NCI-H187 treated with DMSO at 0.1 percent for 48 hours (cell line): ENCODE data around the gene ARMC2.

Experiments
- DNase-seq: peaks from one replicate; lab custom pipeline; 2025; lab: John Stamatoyannopoulos, UW

ARMC2 gene

GRCh38 chr6:108988296-108988695, 140.1 kb downstream of the ARMC2 start:
- DNase-seq: no peak

- DNase-seq: no peak
These were observed 140.5 kb downstream of the ARMC2 start for GRCh38 chr6:108988765-108989164.

DNA sequence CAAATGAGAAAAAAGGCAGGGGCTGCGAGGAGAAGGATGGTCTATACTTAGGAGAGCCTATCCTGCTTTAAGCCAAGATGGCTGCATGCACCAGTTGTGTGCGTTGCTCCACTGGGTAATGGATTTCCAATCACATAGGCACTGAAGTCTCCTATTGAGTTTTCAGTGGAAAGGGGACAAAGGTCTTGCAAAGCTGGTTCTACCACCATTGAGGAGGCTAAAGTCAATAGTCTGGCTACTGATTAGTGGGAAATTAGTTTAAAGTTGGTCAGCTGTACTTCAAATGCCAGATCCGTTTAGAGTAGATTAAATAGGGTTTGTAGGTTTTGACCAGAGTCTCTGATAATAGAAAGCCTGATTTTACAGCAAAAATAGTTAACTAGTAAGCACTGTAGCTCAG, 141.5 kb downstream of the ARMC2 start:
- DNase-seq: no peak

GRCh38 chr6:108993876-108994275, 145.7 kb downstream of the ARMC2 start:
- no peak for DNase-seq

GRCh38 chr6:108995296-108995695, 147.1 kb downstream of the ARMC2 start:
- no peak for DNase-seq

- no peak for DNase-seq
These were observed 148.0 kb downstream of the ARMC2 start for GRCh38 chr6:108996208-108996607.

- no peak for DNase-seq
These were observed 150.3 kb downstream of the ARMC2 start for GRCh38 chr6:108998485-108998884.

- DNase-seq: no peak
These were observed 151.2 kb downstream of the ARMC2 start for GRCh38 chr6:108999428-108999827.

DNA sequence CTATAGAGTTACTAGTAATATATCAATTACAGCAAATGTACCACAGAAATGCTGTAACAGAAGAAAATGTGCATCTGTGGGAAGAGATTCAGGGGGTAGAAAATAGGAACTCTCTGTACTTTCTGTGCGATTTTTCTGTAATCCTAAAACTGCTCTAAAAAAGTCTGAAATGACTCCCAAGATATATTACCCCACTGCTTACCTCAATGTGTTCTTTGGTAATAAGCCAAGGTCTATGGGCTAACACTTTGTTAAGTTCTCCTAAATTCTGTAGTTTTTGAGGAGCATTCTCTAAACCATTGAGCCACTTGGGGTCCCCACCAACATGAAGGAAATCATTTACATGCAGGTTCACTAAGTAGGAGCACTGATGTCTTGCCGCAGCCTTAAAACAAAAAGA, 152.1 kb downstream of the ARMC2 start:
- no peak for DNase-seq

GRCh38 chr6:109001291-109001894, 153.2 kb downstream of the ARMC2 start:
- DNase-seq: no peak

DNA sequence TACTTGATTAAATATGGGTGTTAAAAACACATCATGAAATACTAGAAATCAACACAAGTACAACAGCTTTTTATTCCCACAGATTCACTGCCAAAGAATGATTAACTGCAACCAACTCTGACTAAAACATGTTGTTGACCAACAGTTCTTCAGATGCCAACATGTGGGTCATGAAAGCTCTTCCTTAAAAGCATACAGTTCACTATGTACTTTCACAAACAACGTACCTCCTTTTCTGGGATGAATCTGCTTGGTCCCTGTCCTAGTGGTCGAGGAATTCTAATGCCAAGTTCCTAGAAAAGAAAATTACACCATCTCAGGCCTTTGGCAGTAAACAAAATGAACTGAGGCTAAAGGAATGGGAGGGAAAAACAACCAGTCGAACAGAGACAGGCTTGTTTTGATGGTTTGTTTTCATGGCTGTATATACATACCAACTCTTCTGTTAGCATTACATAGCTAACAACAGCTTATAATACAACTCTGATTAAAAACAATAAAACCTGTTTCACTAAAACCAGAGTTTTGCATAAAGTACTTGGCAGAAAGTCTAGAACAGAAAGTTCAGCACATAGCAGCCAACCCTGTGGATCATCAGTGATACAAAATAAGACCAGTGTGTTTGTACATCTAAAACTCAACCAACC, 154.0 kb downstream of the ARMC2 start:
- DNase-seq: no peak

GRCh38 chr6:109002882-109003281, 154.7 kb downstream of the ARMC2 start:
- no peak for DNase-seq

- no peak for DNase-seq
These were observed 158.6 kb downstream of the ARMC2 start for GRCh38 chr6:109006818-109007217.

DNA sequence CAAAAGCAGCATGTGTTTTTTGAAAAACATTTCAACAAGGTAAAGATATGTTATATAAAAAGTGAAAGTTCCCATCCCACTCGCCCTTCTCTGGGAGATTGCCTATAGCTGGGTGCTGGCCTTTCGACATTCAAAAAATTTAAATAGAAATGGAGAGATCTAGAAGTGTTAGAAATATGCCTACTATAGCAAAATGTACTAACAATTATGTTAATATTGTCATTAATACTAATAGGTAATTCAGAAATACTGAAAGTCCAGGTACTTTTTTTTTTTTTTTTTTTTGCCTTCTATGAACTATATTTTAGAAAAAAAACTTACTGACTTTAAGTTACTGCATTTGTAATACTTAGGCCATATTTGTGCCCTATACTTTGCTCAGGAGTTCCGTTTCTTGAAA, 159.3 kb downstream of the ARMC2 start:
- DNase-seq: no peak

- no peak for DNase-seq
These were observed 159.8 kb downstream of the ARMC2 start for GRCh38 chr6:109008054-109008453.

- no peak for DNase-seq
These were observed 160.5 kb downstream of the ARMC2 start for GRCh38 chr6:109008537-109009235.

DNA sequence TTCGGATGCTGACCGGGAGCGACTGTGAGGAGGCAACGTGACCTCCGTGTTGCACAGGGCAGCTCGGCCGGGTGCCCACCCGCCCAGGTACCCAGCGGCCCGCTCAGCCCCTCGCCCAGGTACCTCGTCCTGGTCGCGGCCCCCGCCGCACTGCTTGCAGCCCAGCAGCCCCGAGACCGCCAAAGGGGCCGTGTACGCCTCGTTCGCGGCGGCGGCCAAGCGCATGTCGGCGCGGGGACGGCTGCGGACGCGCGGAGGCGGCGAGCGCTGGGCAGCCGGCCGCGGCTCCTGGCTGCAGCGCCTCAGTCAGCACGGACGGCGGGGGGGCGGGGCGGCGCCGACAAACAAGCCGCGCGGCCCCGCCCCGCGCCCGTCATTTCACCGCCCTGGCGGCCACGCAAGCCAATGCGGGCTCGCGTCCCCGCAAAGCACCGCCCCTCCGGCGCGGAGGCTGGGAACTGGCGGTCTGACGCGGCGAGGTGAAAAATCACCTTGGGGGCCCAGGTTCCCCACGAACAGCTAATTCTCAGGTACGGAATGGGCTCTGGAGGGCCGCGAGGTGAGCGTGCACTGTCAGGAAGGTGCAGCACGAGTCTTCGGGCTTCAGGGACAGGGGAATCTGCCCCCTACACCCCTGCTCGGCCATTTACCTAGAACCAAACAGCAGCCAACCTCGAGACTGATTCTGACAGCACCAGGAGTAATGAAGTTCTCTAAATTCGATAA, 161.2 kb downstream of the ARMC2 start:
- peak; percentile 8 for DNase-seq

DNA sequence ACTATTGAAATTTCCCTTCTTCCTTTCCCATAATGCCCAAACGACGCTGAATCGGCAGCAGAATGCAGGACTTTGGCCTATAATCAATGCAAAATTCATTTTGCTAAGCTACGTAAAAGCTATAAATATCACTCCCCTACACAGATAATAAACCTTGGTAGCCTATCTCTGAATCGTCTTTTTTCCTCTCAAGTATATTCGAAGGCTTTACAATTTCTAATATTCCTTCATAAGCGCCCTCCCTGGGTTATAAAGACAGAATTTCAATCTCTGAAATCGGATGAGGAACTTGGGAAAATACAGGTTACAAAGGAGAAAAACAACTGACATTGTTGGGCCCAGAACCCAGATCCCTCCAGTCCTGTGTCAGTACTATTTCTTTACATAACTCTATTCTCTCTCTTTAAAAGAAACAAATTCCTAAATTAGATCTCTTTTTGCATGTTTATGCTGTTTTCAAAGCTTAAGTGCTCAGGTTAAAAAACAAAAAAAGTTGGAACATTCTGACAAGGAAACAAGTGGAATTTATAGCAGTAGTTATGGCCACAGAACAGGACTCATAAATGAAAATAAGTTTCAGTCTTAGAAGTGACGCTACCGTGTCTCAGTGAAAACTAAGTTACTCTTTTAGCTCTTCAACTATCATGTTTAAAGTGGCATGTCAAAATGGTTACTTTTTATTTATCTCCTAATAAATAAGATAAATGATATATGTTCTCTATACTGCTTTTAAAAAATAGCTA, 161.9 kb downstream of the ARMC2 start:
- DNase-seq: no peak

DNA sequence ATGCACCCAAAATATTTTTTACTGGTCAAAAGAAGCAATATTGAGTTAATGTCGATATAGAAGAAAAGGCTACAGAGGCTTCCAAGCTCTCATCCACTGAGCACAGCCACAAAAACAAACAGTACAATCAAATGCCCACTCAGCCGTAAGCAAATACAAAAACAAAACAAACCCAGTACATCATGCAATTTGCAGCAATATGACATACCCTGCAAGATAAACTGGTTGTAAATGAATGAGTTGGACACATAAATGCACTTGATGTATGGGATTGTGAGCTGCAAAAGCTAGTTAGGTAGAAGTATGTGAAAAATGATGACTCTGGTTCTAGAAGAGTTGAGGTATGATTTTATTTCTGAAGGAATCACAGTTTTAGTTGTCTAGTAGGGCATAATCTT, 162.5 kb downstream of the ARMC2 start:
- DNase-seq: no peak

DNA sequence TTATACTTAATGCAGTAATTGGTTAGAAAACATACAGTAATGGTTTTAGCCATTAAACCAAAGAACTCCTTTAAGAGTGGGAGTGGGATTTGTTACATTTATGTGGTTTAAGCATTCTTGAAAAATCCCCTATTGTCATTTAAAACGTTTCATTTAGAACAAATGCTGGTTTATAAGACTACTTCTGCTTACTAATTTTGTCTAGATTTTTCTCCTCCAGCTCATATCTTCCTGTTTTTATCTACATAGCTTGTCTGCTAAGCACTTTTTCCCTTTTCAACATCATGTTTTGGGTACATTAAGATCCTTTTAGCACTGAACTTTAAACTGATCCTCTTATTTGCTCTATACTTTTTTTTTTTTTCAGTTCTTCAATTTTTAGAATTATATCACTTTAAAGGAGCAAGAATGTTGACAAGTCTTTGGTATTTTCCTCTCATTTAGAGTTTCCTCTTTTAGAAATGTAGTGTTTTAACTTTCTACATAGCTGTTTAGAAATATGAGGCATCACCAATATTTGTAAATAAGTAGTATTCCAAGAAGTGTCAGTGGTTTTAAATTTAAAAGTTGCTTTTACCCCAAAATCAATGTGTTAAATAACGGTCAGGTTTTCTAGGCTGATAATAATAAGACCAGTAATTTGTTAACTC, 165.6 kb downstream of the ARMC2 start:
- DNase-seq: no peak

DNA sequence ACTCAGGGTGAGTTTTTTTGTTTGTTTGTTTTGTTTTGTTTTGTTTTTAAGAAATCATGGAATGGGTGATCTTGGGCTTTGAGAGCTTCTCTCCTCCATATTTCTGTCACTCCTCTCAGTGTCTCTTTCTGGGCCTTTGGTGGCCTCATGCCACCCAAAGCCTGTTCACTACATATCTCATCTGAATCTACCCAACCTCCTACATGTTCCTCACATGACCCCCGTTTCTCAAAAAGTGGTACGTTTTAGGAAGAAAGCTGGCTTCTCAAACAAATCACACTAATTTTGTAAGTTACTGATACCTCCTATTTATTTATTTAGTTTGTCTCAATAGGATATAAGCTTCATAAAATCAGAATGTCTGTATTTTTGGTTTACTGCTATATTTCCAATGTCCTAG, 166.4 kb downstream of the ARMC2 start:
- DNase-seq: no peak

DNA sequence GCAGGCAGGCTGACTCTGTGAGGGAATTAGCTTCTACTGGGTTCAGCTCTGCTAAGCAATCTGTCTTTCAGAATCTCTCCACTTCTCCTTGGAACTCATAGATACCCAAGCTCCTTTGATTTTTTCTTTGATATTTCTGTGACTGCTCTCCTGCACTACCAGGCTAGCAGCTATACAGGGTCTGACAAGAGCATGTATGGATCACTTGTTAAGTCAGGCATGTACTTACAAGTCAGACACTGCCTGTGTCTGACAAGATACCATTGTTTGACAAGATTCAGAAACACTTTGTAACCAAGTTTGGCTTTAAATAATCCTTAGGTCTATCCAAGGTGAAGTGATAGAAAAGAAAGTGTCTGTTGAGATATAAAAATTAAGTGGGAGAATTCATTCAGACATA, 167.0 kb downstream of the ARMC2 start:
- no peak for DNase-seq
